ENCODE data around the gene MAPRE3. TPM values are rescaled to one million over a fixed set of nuclear protein-coding genes. Genes with fewer than 3 reads are reported as not detected.

The MAPRE3 gene
- total and polyA plus RNA-seq, 9 donors: 7.8 to 45.7 (median 27.1) TPM

DNA sequence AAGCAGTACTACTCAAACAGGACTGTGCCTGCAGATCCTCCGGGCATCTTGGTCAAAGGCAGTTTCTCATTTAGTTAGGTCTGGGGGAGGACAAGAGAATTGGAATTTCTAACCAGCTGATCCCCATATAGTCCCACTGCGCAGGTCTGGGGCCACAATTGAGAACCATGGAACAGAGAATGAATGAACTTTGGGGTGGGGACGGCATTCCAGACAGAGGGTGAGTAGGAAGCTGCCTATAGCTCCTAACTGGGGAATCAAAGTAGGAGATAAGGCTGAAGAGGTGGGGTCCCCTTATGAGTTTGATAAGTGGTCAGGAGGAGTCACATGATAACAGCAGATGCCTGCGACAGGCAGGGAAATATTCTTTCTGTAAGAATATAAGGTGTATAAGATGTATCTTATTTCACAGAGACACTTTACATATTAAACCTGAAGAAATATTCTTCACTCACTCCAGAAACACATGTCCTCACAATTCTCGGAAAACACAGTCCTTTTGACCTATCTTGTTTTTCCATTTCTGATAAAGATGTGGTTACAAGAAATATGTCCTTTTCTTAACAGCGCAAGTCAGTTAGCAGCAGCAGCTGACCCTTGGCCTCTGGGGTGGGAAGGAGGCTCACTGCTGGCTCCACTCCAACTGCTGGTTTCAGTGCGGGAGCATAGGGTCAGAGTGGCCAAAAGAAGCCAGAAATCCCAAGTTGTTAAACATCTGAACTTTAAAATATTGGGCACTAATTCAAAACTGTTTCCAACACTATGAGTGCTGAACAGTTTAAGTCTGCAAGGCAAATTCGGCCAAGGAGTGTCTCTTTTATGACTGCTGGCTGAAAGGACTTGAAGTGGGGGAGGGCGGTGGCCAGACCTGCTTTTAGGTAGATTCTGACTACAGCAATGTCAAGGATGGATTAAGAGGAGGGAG is 49.8 kb downstream of the MAPRE3 start:
- H3K9me3 ChIP-seq (replicated peaks; ENCODE audit: control insufficient read depth, low read depth, low read length): no peaks in the 10 kb centered on the region
- peaks cover 24% of the 10 kb centered on the region for H3K36me3 ChIP-seq (ENCODE audit: control insufficient read depth, insufficient read depth, low read length)
- H3K4me3 ChIP-seq (ENCODE audit: low read length): no peak overlapping the region
- peak overlapping the region; percentile 23 for H3K27ac ChIP-seq (ENCODE audit: low read length)
- H3K4me1 ChIP-seq (ENCODE audit: control insufficient read depth, insufficient read depth, low read length): peaks cover 42% of the 10 kb centered on the region
- 52% methylated on average over 4 of the region's 9 CpGs for WGBS (ENCODE audit: insufficient coverage)
- H3K27me3 ChIP-seq (ENCODE audit: control insufficient read depth, insufficient read depth, low read length): no peaks in the 10 kb centered on the region
- peak; percentile 73 for DNase-seq

DNA sequence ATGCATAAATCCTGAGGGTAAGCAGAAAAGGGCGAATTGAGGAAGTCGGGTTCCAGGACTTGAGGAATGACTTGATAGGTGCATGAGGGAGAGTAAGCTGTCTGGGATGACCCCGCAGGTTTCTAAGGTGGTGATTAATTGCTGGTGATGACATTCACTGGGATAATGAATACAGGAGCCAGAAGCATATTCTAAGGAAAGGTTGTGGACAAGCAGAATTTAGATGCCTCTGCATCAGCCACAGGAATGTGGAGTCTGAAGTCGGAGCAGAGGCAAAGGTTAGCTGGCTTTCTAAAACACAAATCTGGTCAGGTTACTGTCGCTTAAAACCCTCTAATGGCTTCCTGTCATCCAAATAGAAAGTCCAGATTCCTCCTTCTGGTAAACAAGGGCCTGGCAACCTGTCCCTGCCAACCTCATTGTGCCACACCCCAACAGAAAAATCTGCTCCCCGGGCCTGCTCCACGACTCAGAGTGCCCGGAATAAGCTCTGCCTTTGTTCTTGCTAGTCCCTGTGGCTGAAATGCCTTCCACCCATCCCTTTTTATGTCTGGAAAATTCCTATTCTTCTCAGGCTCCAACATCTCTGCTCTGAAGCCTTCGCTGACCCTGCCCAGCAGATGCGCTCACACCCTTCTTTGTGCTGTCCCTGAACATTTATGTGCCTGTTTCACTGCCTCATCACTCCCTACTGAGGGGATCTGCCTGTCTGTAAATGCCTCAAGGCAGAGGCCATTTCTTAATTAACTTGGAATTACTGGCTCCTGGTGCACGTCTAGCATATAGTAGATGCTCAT is 51.0 kb downstream of the MAPRE3 start:
- Histone ChIP-seq H3K27me3 (ENCODE audit: control insufficient read depth, insufficient read depth, low read length) (no peaks in the 10 kb centered on the region), H3K27ac (ENCODE audit: low read length) (no peak overlapping the region), H3K36me3 (ENCODE audit: control insufficient read depth, insufficient read depth, low read length) (peaks cover 28% of the 10 kb centered on the region), H3K4me3 (ENCODE audit: low read length) (no peak overlapping the region), H3K4me1 (ENCODE audit: control insufficient read depth, insufficient read depth, low read length) (peaks cover 49% of the 10 kb centered on the region), H3K9me3 (replicated peaks; ENCODE audit: control insufficient read depth, low read depth, low read length) (no peaks in the 10 kb centered on the region)
- DNase-seq: no peak
- 62% methylated on average over 10 of the region's 11 CpGs for WGBS (ENCODE audit: insufficient coverage)

DNA sequence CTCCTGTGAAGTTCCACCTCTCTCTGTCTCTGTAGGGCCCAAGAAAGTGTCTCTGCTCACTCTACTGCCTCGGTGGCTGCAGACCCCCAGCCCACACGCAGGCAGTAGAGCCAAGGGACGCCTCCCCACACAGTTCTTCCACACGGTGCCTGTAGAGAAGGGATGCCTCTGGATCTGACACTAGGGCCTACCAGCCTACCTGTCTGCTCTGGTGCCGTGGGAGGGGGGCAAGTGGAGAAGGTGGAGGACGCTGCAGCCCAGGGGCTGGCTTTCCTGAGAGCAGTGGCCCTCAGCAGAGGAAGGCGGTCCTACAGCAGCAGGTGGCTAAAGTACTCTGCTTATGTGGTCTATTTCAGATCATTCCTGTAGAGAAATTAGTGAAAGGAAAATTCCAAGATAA is 53.3 kb downstream of the MAPRE3 start:
- H3K4me1 ChIP-seq (ENCODE audit: control insufficient read depth, insufficient read depth, low read length): peaks cover 47% of the 10 kb centered on the region
- no peaks in the 10 kb centered on the region for H3K27me3 ChIP-seq (ENCODE audit: control insufficient read depth, insufficient read depth, low read length)
- DNase-seq: no peak
- peaks cover 31% of the 10 kb centered on the region for H3K36me3 ChIP-seq (ENCODE audit: control insufficient read depth, insufficient read depth, low read length)
- H3K9me3 ChIP-seq (replicated peaks; ENCODE audit: control insufficient read depth, low read depth, low read length): no peaks in the 10 kb centered on the region
- 76% methylated on average over 4 of the region's 7 CpGs for WGBS (ENCODE audit: insufficient coverage)
- H3K4me3 ChIP-seq (ENCODE audit: low read length): no peak overlapping the region
- H3K27ac ChIP-seq (ENCODE audit: low read length): no peak overlapping the region

DNA sequence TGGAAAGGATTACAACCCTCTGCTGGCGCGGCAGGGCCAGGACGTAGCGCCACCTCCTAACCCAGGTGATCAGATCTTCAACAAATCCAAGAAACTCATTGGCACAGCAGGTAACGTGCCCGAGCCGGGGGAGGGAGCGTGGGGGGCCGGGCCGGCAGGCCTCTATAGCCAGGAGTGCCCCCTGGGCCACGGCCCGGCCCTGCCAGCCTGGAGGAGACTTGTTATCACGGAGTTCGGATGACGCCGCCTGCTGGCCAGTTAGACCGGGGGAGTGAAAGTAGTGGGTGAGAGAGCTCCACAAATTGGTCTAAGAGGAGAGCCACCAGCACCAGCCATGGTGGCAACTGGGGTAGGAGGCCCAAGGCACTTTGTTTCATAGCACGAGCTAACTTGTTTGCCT is 53.8 kb downstream of the MAPRE3 start:
- no peaks in the 10 kb centered on the region for H3K9me3 ChIP-seq (replicated peaks; ENCODE audit: control insufficient read depth, low read depth, low read length)
- no peak overlapping the region for H3K4me3 ChIP-seq (ENCODE audit: low read length)
- peaks cover 32% of the 10 kb centered on the region for H3K36me3 ChIP-seq (ENCODE audit: control insufficient read depth, insufficient read depth, low read length)
- WGBS (ENCODE audit: insufficient coverage): 73% methylated on average over 10 of the region's 18 CpGs
- no peak for DNase-seq
- H3K27ac ChIP-seq (ENCODE audit: low read length): no peak overlapping the region
- no peaks in the 10 kb centered on the region for H3K27me3 ChIP-seq (ENCODE audit: control insufficient read depth, insufficient read depth, low read length)
- peaks cover 47% of the 10 kb centered on the region for H3K4me1 ChIP-seq (ENCODE audit: control insufficient read depth, insufficient read depth, low read length)

DNA sequence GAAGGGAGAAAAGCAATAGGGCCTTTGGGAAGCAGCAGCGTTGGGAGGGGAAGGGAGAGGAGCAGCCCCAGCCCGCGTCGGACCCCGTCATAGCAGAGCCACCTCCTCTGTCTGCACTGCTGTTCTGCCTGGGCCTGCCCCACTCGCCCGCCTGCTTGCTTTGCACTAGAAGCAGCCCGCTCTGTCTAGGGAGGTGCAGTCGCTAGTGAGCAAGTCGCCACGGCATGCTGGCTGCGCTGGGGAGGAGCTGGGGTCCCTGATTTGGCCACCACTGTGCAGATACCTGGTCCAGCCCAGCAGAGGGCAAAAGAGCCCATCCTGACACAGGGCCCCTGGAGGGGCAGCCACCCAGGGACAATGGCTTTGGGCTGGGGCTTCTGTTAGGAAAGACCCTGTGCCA is 54.4 kb downstream of the MAPRE3 start:
- Histone ChIP-seq H3K36me3 (ENCODE audit: control insufficient read depth, insufficient read depth, low read length) (peaks cover 38% of the 10 kb centered on the region), H3K27ac (ENCODE audit: low read length) (peak overlapping the region; percentile 70), H3K9me3 (replicated peaks; ENCODE audit: control insufficient read depth, low read depth, low read length) (no peaks in the 10 kb centered on the region), H3K27me3 (ENCODE audit: control insufficient read depth, insufficient read depth, low read length) (no peaks in the 10 kb centered on the region), H3K4me3 (ENCODE audit: low read length) (no peak overlapping the region), H3K4me1 (ENCODE audit: control insufficient read depth, insufficient read depth, low read length) (peaks cover 47% of the 10 kb centered on the region)
- no peak for DNase-seq
- 83% methylated on average over 12 of the region's 12 CpGs for WGBS (ENCODE audit: insufficient coverage)

DNA sequence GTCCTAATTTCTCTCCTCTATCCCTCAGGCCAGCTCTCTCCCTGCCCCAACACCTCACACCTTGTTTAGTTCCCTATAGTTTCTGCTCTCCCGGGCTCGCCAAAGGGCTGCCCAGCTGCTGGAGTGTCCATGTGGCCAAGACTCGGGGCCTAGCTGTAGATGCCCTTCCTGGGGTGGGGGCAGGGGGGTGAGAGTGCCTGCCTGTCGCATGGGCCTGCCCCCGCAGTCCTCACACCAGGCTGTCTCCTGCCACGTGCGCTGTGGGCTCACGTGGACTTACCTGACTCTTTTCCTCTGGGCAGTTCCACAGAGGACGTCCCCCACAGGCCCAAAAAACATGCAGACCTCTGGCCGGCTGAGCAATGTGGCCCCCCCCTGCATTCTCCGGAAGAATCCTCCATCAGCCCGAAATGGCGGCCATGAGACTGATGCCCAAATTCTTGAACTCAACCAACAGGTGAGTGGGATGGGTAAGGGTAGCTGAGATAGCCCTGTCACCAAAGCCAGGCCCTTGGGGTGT is 54.9 kb downstream of the MAPRE3 start:
- peak overlapping the region; percentile 70 for H3K27ac ChIP-seq (ENCODE audit: low read length)
- DNase-seq: no peak
- no peaks in the 10 kb centered on the region for H3K27me3 ChIP-seq (ENCODE audit: control insufficient read depth, insufficient read depth, low read length)
- WGBS (ENCODE audit: insufficient coverage): 91% methylated on average over 11 of the region's 13 CpGs
- peaks cover 47% of the 10 kb centered on the region for H3K4me1 ChIP-seq (ENCODE audit: control insufficient read depth, insufficient read depth, low read length)
- H3K4me3 ChIP-seq (ENCODE audit: low read length): no peak overlapping the region
- H3K36me3 ChIP-seq (ENCODE audit: control insufficient read depth, insufficient read depth, low read length): peaks cover 40% of the 10 kb centered on the region
- no peaks in the 10 kb centered on the region for H3K9me3 ChIP-seq (replicated peaks; ENCODE audit: control insufficient read depth, low read depth, low read length)

DNA sequence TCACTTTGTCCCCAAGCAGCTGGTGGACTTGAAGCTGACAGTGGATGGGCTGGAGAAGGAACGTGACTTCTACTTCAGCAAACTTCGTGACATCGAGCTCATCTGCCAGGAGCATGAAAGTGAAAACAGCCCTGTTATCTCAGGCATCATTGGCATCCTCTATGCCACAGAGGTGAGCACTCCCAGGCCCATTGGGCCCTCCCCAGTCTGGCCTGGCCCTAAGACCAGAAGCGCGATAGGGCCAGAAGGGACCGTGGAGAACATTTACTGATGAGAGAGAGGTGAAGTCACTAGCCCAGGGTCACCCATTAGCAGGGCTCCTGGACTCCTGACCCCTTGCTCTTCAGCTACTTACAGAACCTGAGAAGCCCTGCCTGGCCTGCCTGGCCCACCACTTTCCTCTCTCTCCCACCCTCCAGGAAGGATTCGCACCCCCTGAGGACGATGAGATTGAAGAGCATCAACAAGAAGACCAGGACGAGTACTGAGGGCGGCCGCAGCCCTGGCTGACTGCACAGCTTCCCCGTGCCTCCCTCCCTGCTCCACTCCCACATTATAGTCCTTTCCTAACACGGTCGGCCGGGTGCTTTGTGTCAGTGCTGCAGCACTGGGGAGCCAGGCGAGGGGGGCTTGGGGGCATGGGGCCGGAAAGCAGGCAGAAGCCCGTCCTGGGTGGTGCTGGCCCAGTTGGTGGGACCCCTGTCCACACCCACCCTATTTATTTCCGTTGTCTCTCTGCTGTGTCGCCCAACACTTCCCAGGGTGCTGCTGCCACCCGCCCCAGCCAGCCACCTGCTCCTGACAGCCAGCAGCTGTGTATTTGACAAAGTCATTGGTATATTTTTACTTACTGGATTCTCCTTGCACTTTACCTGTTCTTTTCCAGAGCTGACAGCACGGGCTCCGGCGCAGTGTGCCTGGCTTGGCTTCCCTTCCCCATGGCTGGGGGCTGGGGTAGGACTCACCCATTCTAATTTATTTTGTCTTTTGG is 55.7 kb downstream of the MAPRE3 start:
- no peak overlapping the region for H3K4me3 ChIP-seq (ENCODE audit: low read length)
- peaks cover 42% of the 10 kb centered on the region for H3K4me1 ChIP-seq (ENCODE audit: control insufficient read depth, insufficient read depth, low read length)
- 78% methylated on average over 12 of the region's 24 CpGs for WGBS (ENCODE audit: insufficient coverage)
- no peaks in the 10 kb centered on the region for H3K27me3 ChIP-seq (ENCODE audit: control insufficient read depth, insufficient read depth, low read length)
- no peaks in the 10 kb centered on the region for H3K9me3 ChIP-seq (replicated peaks; ENCODE audit: control insufficient read depth, low read depth, low read length)
- H3K36me3 ChIP-seq (ENCODE audit: control insufficient read depth, insufficient read depth, low read length): peaks cover 40% of the 10 kb centered on the region
- peak overlapping the region; percentile 90 for H3K27ac ChIP-seq (ENCODE audit: low read length)
- DNase-seq: no peak

DNA sequence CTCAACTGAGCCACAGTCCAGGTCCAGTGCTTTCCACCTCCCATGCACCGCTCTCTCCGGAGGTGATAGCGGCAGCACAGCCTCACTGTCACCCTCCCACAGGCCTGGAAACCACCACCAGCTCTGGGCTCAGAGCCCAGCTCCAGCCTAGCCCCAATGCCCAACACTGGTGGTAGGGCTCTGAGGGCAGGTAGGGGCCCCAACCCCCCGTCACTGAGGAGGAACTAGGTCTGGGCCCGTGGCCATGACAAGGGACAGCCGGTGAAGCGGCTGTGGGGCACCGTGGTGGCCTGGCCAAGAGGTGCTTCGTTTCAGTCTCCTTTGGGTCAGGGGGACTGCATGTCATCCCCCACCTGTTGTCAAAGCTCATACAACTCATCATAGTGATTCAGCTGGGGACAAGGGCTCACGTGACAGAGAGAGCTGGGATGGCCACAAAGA is 56.8 kb downstream of the MAPRE3 start:
- Histone ChIP-seq H3K4me3 (ENCODE audit: low read length) (no peak overlapping the region), H3K27ac (ENCODE audit: low read length) (peak overlapping the region; percentile 90), H3K9me3 (replicated peaks; ENCODE audit: control insufficient read depth, low read depth, low read length) (no peaks in the 10 kb centered on the region), H3K27me3 (ENCODE audit: control insufficient read depth, insufficient read depth, low read length) (no peaks in the 10 kb centered on the region), H3K4me1 (ENCODE audit: control insufficient read depth, insufficient read depth, low read length) (peaks cover 33% of the 10 kb centered on the region), H3K36me3 (ENCODE audit: control insufficient read depth, insufficient read depth, low read length) (peaks cover 37% of the 10 kb centered on the region)
- 79% methylated on average over 7 of the region's 10 CpGs for WGBS (ENCODE audit: insufficient coverage)
- DNase-seq: peak; percentile 59

DNA sequence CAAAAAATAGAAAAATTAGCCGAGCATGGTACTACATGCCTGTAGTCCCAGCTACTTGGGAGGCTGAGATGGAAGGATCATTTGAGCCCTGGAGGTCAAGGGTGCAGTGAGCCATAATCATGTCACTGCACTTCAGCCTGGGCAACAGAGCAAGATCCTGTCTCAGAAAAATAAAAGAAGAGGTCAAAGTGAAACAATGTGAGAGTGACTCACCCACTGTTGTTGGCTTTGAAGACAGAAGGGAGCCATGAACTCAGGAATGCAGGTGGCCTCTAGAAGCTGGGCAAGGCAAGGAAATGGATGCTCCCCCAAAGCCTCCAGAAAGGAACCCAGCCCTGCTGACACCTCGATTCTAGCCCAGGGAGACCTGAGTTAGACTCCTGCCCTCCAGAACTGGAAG is 58.6 kb downstream of the MAPRE3 start:
- Histone ChIP-seq H3K4me3 (ENCODE audit: low read length) (no peak overlapping the region), H3K9me3 (replicated peaks; ENCODE audit: control insufficient read depth, low read depth, low read length) (no peaks in the 10 kb centered on the region), H3K36me3 (ENCODE audit: control insufficient read depth, insufficient read depth, low read length) (peaks cover 25% of the 10 kb centered on the region), H3K27ac (ENCODE audit: low read length) (no peak overlapping the region), H3K27me3 (ENCODE audit: control insufficient read depth, insufficient read depth, low read length) (no peaks in the 10 kb centered on the region), H3K4me1 (ENCODE audit: control insufficient read depth, insufficient read depth, low read length) (peaks cover 40% of the 10 kb centered on the region)
- DNase-seq: no peak
- WGBS (ENCODE audit: insufficient coverage): 95% methylated on average over 2 of the region's 2 CpGs

Measured in muscle of leg (tissue), 11 donors.